A549 treated with CORT108297 at 1 μM for 4 hours (cell line): Measurements from ENCODE around the gene LDLR. TPM values are rescaled to one million over a fixed set of nuclear protein-coding genes. Genes with fewer than 3 reads are reported as not detected.

ENCODE experiments used
- total RNA-seq: library from RNA; stranded (reverse); fragments of 200-300 nt; extraction: Qiagen RNA extraction; gene quantifications from 5 replicates; pipeline ENCODE4 v1.2.3, GENCODE V29; 2022

The LDLR gene
- 24.0 to 29.8 TPM (median 26.6 TPM) in 5 replicates for total RNA-seq

DNA sequence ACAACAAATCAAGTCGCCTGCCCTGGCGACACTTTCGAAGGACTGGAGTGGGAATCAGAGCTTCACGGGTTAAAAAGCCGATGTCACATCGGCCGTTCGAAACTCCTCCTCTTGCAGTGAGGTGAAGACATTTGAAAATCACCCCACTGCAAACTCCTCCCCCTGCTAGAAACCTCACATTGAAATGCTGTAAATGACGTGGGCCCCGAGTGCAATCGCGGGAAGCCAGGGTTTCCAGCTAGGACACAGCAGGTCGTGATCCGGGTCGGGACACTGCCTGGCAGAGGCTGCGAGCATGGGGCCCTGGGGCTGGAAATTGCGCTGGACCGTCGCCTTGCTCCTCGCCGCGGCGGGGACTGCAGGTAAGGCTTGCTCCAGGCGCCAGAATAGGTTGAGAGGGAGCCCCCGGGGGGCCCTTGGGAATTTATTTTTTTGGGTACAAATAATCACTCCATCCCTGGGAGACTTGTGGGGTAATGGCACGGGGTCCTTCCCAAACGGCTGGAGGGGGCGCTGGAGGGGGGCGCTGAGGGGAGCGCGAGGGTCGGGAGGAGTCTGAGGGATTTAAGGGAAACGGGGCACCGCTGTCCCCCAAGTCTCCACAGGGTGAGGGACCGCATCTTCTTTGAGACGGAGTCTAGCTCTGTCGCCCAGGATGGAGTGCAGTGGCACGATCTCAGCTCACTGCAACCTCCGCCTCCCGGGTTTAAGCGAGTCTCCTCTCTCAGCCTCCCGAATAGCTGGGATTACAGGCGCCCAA, at the start of gene LDLR:
LDLR (plus strand) TSS at position 210 of the 760 bp plus-strand sequence; CDS start at position 296, 86 bp downstream.

GRCh38 chr19:11155373-11156120, 66.3 kb downstream of the LDLR start, which contains the start of gene SPC24:
SPC24 (minus strand) TSS chr19:11155782; CDS start chr19:11155776, 6 bp downstream.

Other genes starting within 250 kb of the LDLR start
- gene C19orf38, start 241.0 kb upstream of the LDLR start, total RNA-seq: 0.10 to 0.38 TPM in 2 of 5 replicates, not detected in the others
- 35.2 to 52.7 TPM (median 48.7 TPM) in 5 replicates for gene CARM1, start 217.9 kb upstream of the LDLR start, total RNA-seq
- 18.1 to 21.5 TPM (median 20.6 TPM) in 5 replicates for gene YIPF2, start 160.8 kb upstream of the LDLR start, total RNA-seq
- 11.5 to 19.6 TPM (median 18.4 TPM) in 5 replicates for gene TIMM29, start 160.7 kb upstream of the LDLR start, total RNA-seq
- 7.7 to 12.3 TPM (median 9.8 TPM) in 5 replicates for gene SMARCA4, start 128.4 kb upstream of the LDLR start, total RNA-seq
- gene SPC24, start 66.3 kb downstream of the LDLR start, total RNA-seq: 11.2 to 17.3 TPM (median 15.3 TPM) in 5 replicates
- 27.9 to 45.0 TPM (median 41.2 TPM) in 5 replicates for gene KANK2, start 108.1 kb downstream of the LDLR start, total RNA-seq
- gene ANGPTL8, start 150.2 kb downstream of the LDLR start, total RNA-seq: not detected in 5 replicates
- 7.6 to 10.7 TPM (median 8.8 TPM) in 5 replicates for gene DOCK6, start 173.1 kb downstream of the LDLR start, total RNA-seq
- not detected in 5 replicates for gene TSPAN16, start 206.7 kb downstream of the LDLR start, total RNA-seq